HL-60 (cell line): Measurements from ENCODE around the gene RBM26.

Experiments used
- CTCF ChIP-seq: IDR thresholded peaks from one replicate; pipeline ENCODE4 v1.5.1; 2011; ENCODE audit warnings: low read length, control low read depth, inconsistent platforms; ENCODE audit not compliant: insufficient read depth
- GABPA ChIP-seq: IDR thresholded peaks from 2 replicates; pipeline ENCODE4 v1.6.1; 2012; ENCODE audit warnings: low read depth
- POLR2AphosphoS5 ChIP-seq: IDR thresholded peaks from 2 replicates; pipeline ENCODE4 v1.6.1; 2012; ENCODE audit warnings: low read depth
- REST ChIP-seq: IDR thresholded peaks from 2 replicates; pipeline ENCODE4 v1.6.1; 2012; ENCODE audit warnings: low read depth; ENCODE audit not compliant: insufficient replicate concordance
- SPI1 ChIP-seq: IDR thresholded peaks from 2 replicates; pipeline ENCODE4 v1.6.1; 2012; ENCODE audit warnings: low read depth, mild to moderate bottlenecking, borderline replicate concordance

DNA sequence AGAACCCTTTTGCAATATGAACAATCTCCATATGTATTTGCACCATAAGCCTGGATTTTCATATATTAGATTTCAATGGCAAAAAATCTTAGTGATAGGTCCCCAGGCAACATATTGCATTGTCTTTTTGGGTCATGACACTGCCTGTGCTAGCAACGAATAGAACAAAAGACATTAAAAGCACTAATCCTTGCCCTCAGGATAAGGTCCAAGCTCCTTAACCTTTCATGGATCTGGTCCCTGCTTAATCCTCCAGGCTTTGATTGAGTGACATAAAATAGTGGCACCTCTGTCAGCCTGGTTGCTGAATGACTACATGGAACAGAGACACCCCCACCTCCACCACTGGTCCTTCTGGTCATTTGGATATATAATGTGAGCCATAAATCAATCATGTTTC lies 134.4 kb downstream of the RBM26 start:
- no peak for TF ChIP-seq CTCF
- TF ChIP-seq REST: no peak
- no peak for TF ChIP-seq GABPA
- TF ChIP-seq POLR2AphosphoS5: no peak
- TF ChIP-seq SPI1: no peak
